Stomach (tissue), 9 donors: ENCODE results near the gene NYAP2. TPM values are rescaled to one million over a fixed set of nuclear protein-coding genes. Genes with fewer than 3 reads are reported as not detected.

ENCODE experiments used
- DNase-seq, 2 donors: peaks; one replicate each; pipeline versions ENCODE4 v3.0.0 to v3.0.0-alpha.2; 2013 to 2019
- H3K27ac ChIP-seq, 5 donors: fragments of 200-600 bp in 4 of 5; sonication (generic) in 4 of 5; one replicate each; pipeline ENCODE4 v1.5.1; 2013 to 2019; ENCODE audit warnings: mild to moderate bottlenecking in 1 of 5, moderate library complexity in 1 of 5
- H3K27me3 ChIP-seq, 3 donors: fragments of 200-600 bp; sonication (generic); one replicate each; pipeline ENCODE4 v1.5.1; 2017 to 2019; ENCODE audit warnings: mixed run types in 1 of 3
- H3K36me3 ChIP-seq, 4 donors: fragments of 200-600 bp; sonication (generic); 1 replicate in 3 of 4; 2 replicates in 1 of 4; pipeline ENCODE4 v1.5.1; 2016 to 2019
- H3K4me1 ChIP-seq, 4 donors: fragments of 200-600 bp; sonication (generic); one replicate each; pipeline ENCODE4 v1.5.1; 2016 to 2019
- H3K4me3 ChIP-seq, 4 donors: fragments of 200-600 bp; sonication (generic) in 3 of 4; one replicate each; pipeline ENCODE4 v1.5.1; 2016 to 2019; ENCODE audit warnings: mild to moderate bottlenecking in 1 of 4
- H3K9me3 ChIP-seq, 4 donors: fragments of 200-600 bp; sonication (generic); one replicate each; pipeline ENCODE4 v1.5.1; 2016 to 2019
- CTCF ChIP-seq, 7 experiments: fragments of 450-650 bp in 4 of 7; fragments of 200-600 bp in 3 of 7; sonication (generic) in 3 of 7; IDR thresholded peaks; one replicate each; pipeline ENCODE4 v1.5.1; 2016 to 2019; ENCODE audit warnings: antibody characterized with exemption in 7 of 7, control low read depth in 2 of 7, mild to moderate bottlenecking in 1 of 7
- EP300 ChIP-seq: sonication (generic); formaldehyde crosslinking; IDR thresholded peaks from one replicate; pipeline ENCODE4 v1.6.1; 2017; ENCODE audit warnings: antibody characterized with exemption
- POLR2A ChIP-seq, 4 donors: fragments of 450-650 bp; IDR thresholded peaks; one replicate each; pipeline ENCODE4 v1.6.1; 2016; ENCODE audit warnings: antibody characterized with exemption in 4 of 4, control low read depth in 2 of 4, mild to moderate bottlenecking in 1 of 4, moderate library complexity in 1 of 4
- POLR2AphosphoS5 ChIP-seq, 3 donors: sonication (generic); formaldehyde crosslinking; IDR thresholded peaks; one replicate each; pipeline ENCODE4 v1.6.1; 2016; ENCODE audit warnings: antibody characterized with exemption in 3 of 3
- WGBS, 5 donors: extraction: QIAGEN DNeasy Blood & Tissue Kit in 3 of 5; methylation state at CpG; one replicate each; pipeline versions ENCODE4 v1.1.5 to v1.1.7; 2013 to 2018; 5-methylcytosine and 5-hydroxymethylcytosine counted together
- intact Hi-C: fragments of 100-400 bp; cut with DNase I; formaldehyde crosslinking; loops from one replicate; pipeline ENCODE4 v1.15.1; 2023; ENCODE audit warnings: low total_unique reads
- polyA plus RNA-seq, 3 donors: library from polyadenylated mRNA; stranded (reverse); fragments of 200-250 nt; gene quantifications; one replicate each; pipeline ENCODE4 v1.2.3, GENCODE V29; 2013
- total RNA-seq, 5 donors: library from RNA; depleted of rRNA; stranded (reverse); fragments of >200 nt; gene quantifications; one replicate each; pipeline versions ENCODE4 v1.1.0 to v1.2.3, GENCODE V29; 2014 to 2016
- donor health status: healthy with polysubstance abuse.
- donor health status: Bipolar disorder and iron deficiency.
- donor health status: healthy.

NYAP2 gene
- total and polyA plus RNA-seq, 8 donors = under 0.01 to 0.18 (median 0.03) TPM; not detected in 5

- H3K36me3 ChIP-seq = no peaks in the 10 kb centered on the region
- WGBS, 5 donors = 76 to 90% (median 87%) methylated on average over 1 of the region's 1 CpG
- intact Hi-C loops = no loop called here
- no peak overlapping the region for H3K4me3 ChIP-seq
- no peaks in the 10 kb centered on the region for H3K4me1 ChIP-seq
- no peak overlapping the region for H3K27ac ChIP-seq
- H3K9me3 ChIP-seq = no peaks in the 10 kb centered on the region
- no peaks in the 10 kb centered on the region for H3K27me3 ChIP-seq
- no peak for DNase-seq
- no peak for TF ChIP-seq CTCF (IDR thresholded peaks at IDR 0.05)
- TF ChIP-seq EP300 = no peak
- TF ChIP-seq POLR2A (IDR thresholded peaks at IDR 0.05) = no peak
- no peak for TF ChIP-seq POLR2AphosphoS5 (IDR thresholded peaks at IDR 0.05)
Measured at GRCh38 chr2:225612636-225613035, 213.1 kb downstream of the NYAP2 start.

- WGBS, 5 donors = 64 to 78% (median 73%) methylated on average over 2 of the region's 2 CpGs
- Histone ChIP-seq H3K4me1 (no peaks in the 10 kb centered on the region), H3K4me3 (no peak overlapping the region), H3K27ac (no peak overlapping the region), H3K27me3 (no peaks in the 10 kb centered on the region), H3K9me3 (no peaks in the 10 kb centered on the region), H3K36me3 (no peaks in the 10 kb centered on the region)
- TF ChIP-seq EP300 (no peak), POLR2A (IDR thresholded peaks at IDR 0.05) (no peak), POLR2AphosphoS5 (IDR thresholded peaks at IDR 0.05) (no peak), CTCF (IDR thresholded peaks at IDR 0.05) (no peak)
- no peak for DNase-seq
- intact Hi-C loops = no loop called here
Measured at GRCh38 chr2:225614915-225615314, 215.4 kb downstream of the NYAP2 start.

GRCh38 chr2:225615514-225615913, 216.0 kb downstream of the NYAP2 start:
- TF ChIP-seq POLR2A (IDR thresholded peaks at IDR 0.05) (no peak), POLR2AphosphoS5 (IDR thresholded peaks at IDR 0.05) (no peak), EP300 (no peak), CTCF (IDR thresholded peaks at IDR 0.05) (no peak)
- Histone ChIP-seq H3K4me3 (no peak overlapping the region), H3K36me3 (no peaks in the 10 kb centered on the region), H3K27ac (no peak overlapping the region), H3K27me3 (no peaks in the 10 kb centered on the region), H3K9me3 (no peaks in the 10 kb centered on the region), H3K4me1 (no peaks in the 10 kb centered on the region)
- 30 to 59% (median 46%) methylated on average over 3 of the region's 3 CpGs for WGBS, 5 donors
- no peak for DNase-seq
- intact Hi-C loops = no loop called here

- Histone ChIP-seq H3K4me3 (no peak overlapping the region), H3K9me3 (no peaks in the 10 kb centered on the region)
- intact Hi-C loops = no loop called here
Measured at GRCh38 chr2:225616372-225616771, 216.9 kb downstream of the NYAP2 start.

More at GRCh38 chr2:225616372-225616771, 216.9 kb downstream of the NYAP2 start:
- TF ChIP-seq POLR2AphosphoS5 (IDR thresholded peaks at IDR 0.05) (no peak), POLR2A (IDR thresholded peaks at IDR 0.05) (no peak), EP300 (no peak), CTCF (IDR thresholded peaks at IDR 0.05) (no peak)
- no peak for DNase-seq
- Histone ChIP-seq H3K27ac (no peak overlapping the region), H3K36me3 (no peaks in the 10 kb centered on the region), H3K27me3 (no peaks in the 10 kb centered on the region), H3K4me1 (no peaks in the 10 kb centered on the region)
- WGBS, 5 donors = 45 to 73% (median 65%) methylated on average over 4 of the region's 4 CpGs
